Activated gamma-delta T cell treated with Interleukin-2 at 50 U/mL for 16 hours (primary cell): ENCODE measurements around the gene AICDA.
"Not testable (repeated sequence)": the region's sequence is repeated elsewhere in the genome, so short reads cannot be mapped to it uniquely, and the experiment has no call there.

Experiments
- DNase-seq: peaks from one replicate; pipeline ENCODE4 v3.0.0-alpha.2; 2020

AICDA gene

DNA sequence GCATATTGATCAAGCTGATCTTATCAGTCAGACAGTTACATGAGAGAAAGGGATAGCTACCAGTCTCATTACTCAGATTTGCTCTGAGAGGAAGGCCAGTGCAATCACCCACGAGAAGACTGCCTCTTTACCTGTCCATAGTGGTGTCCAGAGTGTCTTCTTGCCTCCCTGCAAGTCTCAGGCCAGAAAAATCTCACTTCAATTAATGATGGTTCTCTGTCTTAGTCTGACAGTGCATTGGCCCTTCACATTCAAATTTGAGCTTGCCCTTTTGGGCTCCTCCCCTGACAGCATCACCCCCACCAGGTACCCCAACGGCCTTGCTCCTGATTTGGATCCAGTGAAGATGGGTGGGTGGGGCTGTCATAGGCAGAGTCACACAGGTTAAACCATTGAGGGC lies at the start of gene AICDA:
Gene AICDA, minus strand, starts transcription at position 231 of the 400 bp plus-strand sequence. Its CDS starts 92 bp downstream, at position 139.
- DNase-seq: no peak

DNA sequence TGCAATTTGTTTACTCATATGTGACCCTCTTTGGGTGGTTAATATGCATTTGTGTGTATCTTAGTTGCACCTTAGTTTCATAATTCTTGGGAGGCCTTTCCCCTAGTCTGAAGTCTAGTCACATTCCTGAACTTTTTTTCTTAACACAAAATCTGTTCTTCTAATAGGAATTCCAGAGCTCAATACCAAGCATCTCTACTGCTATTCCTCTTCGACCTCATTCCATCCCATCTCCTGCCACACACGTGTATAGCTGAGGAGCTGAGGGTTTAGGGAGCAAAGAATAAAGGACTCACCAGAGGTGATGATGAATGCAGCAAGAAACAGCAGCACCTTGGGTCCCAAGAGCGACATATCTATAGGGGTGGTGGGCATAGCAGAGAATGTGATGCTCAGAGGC lies 49.1 kb upstream of the AICDA start:
- DNase-seq: no peak

DNA sequence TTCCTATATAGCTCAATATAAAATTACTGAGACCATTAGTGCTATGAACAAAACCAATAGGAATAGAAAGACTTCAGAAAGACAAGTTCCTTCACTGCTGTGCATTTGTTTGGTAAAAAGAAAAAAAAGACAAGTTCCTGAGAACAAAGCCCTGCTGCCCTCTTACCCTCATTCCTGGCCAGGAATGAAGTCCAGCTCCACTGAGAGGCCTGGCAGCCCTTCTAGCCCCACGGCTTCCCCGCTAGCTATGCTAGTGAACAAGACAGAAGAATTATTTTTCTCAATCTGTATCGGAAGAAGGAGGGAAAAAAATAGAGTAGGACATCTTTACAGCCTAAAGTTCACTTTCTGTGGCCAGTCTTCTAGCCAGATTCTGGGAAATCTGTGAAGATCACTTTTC lies 48.4 kb upstream of the AICDA start:
- DNase-seq: no peak

DNA sequence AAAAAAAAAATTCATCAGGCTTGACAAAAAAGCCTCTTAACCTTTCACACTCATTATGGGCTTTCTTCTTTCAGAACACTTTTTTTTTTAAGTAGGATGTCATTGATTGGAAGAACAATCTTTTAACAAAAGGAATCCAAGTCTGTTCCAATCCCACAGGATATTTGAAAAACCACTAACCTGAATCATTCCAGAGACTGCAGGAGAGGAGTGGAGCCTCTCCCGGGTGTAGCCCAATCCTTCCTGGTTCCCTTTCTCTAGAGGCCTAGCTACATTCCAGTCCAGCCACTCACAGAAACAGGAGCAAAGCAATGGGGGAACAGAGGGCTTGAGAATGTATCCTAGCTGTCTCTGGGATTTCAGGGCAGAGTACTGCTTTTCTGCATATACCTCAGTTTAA lies 45.7 kb upstream of the AICDA start:
- DNase-seq: no peak

DNA sequence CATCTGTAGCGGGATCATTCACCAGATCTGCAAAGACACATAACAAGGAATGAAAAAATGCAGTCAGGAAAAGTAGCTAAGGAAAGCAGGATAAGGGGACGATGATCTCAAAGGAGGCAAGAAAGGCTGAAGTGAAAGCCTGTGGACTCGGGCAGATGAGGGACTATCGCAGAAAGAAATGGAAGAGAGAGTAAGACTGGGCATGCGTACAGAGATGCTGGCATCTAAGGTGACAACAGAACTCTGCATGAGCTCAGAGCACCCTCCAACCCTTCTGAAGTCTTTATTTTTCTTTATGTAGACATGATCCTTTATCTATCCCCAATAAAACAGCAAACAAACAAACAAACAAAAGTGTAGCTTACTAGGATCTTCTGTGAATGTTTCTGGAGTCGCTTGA lies 42.8 kb upstream of the AICDA start:
- DNase-seq: no peak

DNA sequence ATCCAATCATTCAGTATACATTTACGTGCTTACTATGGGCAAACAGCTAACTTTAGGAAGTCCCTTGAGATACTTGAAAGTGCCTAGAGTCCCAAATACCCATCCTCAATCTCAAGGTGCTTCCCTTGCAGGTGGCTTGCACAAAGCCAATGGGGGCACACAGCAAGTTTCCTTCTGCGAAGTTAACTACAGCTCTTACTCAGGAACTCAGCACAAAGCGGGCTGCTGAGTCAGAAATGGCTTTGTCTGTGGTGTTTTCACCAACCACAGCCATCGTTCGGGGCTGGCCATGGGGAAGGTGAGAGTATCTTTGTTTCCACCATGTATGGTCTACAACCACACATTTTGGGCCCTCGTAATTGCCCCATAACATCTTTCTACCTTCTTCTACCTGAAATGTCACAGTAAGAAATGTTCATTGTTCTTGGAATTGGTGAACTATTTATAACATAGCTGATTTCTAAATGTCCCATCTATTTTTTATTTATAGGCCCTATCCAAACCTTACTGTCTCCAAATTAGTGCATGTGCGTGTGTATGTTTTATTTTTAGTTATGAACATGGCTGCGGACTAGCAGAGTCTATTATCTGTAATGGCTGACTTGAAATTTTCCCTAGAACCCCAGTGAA lies 36.0 kb upstream of the AICDA start:
- DNase-seq: peak; percentile 48

DNA sequence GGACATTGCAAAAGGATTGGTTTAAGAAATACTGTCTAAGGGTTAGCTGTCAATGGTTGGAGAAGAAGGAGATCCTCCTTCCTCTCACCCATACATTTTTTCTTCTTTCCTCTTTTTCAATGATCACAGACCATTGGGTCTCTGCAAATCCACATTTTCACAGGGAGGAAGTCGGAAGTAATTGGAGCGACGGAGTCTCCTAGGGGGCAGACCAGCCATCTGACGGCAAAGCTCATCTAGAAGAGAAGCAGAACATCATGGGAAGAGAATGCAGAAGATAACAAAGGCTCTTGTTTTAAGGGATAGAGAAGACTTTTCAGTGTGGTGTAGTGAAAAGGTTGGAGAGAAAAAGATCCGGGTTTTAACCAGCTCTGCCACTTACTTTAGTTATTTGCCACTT lies 35.3 kb upstream of the AICDA start:
- DNase-seq: no peak

DNA sequence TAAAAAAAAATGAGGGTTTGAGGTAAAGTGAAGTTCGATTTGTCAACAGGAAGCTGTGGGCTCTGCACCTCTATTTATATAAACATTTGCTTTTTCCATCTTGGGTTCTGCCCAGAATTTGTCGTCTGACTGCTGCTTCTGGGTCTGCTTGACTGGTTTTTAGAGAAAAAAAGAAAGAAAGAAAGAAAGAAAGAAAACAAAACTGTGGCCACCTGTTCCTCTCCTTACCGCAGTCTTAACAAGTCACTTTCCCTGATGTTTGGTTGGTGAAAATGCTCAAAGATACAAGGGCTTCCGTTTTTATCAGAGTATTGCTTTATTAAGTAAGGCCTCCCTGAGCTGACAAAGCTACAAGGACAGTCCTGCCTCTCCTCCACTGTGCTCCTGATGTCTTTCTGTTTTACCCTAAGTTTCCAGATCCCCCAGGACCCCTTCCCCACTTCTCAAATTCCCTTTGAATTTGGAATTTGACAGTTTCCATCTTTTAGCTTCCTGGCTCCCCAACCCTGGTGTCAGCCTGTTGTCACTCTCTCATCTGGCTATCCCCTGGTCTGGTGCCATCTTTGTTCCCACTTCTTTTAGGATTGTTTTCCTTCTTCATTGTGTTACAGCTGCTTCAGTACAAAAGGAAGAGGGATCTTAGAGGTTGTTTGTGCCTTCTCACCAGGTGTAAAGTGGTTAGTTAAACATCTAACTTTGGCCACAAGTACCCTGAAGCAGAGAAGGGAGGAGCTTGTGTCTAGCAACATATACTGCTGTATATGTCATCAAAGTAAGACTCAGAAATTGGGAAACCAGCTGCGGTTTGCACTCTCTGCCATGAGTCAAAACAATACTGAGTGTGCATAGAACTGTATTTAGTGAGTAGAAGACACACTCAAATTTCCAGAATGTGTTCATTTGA lies 31.9 kb upstream of the AICDA start:
- peak; percentile 46 for DNase-seq

DNA sequence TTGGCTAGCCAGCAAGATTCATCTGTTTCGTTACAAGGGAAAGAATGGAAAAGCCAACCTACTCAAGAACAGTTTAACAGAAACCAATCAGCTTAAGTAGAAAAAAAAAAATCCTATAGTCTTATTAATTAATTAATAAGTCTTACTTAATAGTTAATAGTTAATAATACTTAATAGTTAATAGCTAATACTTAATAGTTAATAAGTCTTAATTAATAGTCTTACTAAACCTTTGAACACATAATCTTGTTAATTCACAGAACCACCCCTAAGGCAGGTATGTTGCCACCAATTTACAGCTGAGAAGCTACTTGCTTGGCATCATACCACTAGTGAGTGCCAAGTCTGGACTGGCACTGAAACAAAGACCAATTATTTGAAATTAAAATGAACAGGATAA lies 30.1 kb upstream of the AICDA start:
- no peak for DNase-seq

DNA sequence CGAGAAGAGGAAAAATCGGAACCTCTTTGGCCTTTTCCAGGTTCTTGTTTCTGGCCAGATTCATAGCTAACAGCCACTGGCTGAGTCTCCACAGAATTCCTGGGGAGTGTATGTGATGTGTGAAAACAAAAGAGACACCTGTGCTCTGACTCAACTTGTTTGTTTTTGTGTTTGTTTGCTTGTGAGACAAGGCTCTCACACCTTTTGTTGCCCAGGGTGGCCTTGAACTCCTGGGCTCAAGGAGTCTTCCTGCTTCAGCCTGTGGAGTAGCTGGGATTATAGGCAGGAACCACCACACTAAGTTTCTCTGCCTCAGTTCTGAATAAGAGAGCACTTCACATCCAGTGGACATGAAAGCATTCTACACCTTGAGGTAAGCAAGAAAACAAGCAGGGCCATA lies 27.3 kb upstream of the AICDA start:
- no peak for DNase-seq

DNA sequence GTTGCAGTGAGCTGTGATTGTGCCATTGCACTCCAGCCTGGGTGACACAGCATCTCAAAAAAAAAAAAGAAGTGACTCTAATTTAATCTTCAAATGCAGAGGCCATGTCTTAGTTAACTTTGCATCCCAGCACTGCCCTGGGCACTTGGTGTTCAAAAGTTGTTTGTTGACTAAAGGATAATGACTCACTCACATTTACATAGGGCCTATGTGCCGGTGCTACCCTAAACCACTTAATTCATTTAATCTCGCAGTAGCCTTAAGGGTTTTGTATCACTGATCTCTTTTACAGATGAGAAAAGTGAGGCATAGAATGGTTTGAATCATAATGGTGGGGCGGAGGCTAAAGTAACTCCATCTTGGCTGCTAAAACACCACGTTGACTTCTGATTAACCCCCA lies 26.3 kb upstream of the AICDA start:
- no peak for DNase-seq

DNA sequence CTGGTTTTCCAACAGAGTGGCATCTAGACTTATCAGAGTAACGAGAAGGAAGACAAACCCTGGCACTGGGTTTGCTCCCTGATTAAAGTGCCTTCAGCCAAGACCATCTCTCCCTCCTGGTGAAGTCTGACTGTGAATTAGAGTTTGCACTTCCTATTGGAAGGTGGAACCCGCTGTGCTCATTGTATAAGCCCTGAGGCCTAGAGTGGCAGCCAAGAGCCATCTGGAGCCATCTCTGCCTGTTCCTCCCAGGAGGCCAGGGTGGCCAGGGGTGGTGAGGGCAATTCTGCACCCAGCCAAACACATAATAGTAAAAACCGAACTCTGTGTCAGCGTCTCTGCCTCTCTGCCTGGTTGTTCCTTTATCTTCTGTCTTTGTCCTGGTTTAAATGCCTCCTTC lies 25.0 kb upstream of the AICDA start:
- DNase-seq: no peak

DNA sequence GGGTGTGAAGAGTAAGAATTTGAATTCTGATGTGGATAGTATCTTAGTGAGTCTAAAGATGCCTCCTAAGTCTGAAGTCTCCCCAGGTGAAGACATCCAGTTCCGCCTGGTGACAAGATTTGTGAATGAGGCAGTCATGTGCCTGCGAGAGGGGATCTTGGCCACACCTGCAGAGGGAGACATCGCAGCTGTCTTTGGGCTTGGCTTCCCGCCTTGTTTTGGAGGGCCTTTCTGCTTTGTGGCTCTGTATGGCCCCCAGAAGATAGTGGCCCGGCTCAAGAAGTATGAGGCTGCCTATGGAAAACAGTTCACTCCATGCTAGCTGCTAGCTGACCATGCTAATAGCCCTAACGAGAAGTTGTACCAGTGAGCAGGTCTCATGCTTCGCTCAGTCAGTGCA lies 24.6 kb upstream of the AICDA start:
- DNase-seq: no peak

DNA sequence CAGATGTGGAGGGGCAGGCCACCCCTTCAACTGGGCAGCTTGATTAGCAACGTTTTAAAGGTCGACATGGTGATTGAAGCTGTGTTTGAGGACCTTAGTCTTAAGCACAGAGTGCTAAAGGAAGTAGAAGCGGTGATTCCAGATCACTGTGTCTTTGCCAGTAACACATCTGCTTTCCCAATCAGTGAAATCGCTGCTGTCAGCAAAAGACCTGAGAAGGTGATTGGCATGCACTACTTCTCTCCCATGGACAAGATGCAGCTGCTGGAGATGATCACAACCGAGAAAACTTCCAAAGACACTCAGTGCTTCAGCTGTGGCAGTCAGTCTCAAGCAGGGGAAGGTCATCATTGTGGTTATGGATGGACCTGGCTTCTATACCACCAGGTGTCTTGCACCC lies 23.9 kb upstream of the AICDA start:
- DNase-seq: no peak

DNA sequence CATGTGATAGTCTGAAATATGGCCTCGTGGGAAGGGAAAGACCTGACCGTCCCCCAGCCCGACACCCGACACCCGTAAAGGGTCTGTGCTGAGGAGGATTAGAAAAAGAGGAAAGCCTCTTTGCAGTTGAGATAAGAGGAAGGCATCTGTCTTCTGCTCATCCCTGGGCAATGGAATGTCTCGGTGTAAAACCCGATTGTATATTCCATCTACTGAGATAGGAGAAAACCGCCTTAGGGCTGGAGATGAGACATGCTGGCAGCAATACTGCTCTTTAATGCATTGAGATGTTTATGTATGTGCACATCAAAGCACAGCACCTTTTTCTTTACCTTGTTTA lies 23.3 kb upstream of the AICDA start:
- not testable (repeated sequence) for DNase-seq

DNA sequence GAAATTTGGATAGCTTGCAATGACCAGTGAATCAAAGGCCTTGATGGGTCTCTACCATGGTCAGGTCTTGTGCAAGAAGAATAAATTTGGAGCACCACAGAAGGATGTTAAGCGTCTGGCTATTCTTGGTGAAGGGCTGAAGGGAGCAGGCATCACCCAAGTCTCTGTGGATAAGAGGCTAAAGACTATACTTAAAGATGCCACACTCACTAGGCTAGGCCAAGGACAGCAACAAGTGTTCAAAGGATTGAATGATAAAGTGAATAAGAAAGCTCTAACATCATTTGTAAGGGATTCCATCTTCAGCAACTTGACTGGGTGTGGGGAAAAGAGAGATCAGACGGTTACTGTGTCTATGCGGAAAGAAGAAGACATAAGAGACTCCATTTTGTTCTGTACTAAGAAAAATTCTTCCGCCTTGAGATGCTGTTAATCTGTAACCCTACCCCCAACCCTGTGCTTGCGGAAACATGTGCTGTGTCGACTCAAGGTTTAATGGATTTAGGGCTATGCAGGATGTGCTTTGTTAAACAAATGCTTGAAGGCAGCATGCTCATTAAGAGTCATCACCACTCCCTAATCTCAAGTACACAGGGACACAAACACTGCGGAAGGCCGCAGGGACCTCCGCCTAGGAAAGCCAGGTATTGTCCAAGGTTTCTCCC lies 22.8 kb upstream of the AICDA start:
- not testable (repeated sequence) for DNase-seq

DNA sequence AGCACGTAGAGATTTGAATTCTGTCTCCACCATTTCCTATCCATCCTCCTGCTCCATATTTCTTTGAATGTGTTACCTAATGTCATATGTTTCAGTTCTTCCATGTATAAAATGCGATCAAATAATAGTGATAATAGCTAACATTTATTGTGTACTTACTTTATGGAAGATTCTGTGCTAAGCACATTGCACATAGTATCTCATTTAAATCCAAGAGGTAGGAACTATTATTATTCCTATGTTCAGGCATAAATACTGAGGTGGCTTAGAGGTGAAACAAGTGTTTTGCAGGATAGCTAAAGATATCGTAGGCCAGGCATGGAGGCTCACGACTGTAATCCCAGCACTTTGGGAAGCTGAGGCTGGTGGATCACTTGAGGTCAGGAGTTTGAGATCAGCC lies 17.5 kb upstream of the AICDA start:
- DNase-seq: no peak

DNA sequence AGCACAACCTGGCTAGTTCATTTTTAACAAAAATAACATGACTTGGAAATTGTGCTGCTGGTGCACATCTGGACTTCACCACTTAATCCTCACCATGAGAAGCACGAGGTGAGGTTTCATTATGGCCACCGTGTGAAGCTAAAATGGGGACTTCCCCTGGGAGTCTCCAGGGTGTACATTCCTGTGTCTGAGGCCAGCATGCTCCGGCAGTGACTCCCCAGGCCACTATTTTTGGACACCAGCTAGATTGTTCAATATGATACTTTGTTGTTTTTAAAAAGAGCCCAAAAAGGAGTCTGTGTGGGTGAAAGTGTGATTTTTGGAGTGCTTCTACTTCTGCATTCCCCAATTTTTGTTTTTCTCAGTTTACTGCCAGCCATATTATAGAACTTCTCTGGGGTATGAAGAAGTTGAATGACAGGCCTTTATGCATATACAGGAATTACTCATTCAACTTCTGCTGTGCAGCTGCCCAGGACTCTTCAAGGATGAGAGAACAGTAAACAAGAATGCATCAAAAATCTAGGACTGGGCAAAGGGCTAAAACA lies 16.9 kb upstream of the AICDA start:
- no peak for DNase-seq

DNA sequence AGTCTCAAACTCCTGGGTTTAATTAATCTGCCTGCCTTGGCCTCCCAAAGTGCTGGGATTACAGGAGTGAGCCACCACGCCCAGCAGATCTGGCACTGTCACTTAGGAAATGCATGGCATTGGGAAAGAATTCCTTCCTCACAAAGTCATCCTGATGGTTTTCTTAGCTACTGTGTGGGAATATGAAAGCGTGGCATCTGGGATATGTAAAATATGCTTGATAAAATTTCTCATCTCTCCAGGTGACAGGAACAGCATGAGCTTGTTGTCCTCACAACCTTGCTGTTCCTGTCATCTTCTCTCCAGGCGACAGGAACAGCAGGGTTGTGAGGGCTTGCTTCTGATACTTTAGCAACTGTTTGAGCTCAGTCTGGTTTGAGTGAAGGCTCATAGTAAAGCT lies 16.1 kb upstream of the AICDA start:
- no peak for DNase-seq

DNA sequence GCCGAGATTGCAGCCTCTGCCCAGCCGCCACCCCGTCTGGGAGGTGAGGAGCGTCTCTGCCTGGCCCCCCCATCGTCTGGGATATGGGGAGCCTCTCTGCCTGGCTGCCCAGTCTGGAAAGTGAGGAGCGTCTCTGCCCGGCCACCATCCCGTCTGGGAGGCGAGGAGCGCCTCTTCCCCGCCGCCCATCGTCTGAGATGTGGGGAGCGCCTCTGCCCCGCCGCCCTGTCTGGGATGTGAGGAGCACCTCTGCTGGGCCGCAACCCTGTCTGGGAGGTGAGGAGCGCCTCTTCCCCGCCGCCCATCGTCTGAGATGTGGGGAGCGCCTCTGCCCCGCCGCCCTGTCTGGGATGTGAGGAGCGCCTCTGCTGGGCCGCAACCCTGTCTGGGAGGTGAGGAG lies 12.1 kb upstream of the AICDA start:
- not testable (repeated sequence) for DNase-seq

DNA sequence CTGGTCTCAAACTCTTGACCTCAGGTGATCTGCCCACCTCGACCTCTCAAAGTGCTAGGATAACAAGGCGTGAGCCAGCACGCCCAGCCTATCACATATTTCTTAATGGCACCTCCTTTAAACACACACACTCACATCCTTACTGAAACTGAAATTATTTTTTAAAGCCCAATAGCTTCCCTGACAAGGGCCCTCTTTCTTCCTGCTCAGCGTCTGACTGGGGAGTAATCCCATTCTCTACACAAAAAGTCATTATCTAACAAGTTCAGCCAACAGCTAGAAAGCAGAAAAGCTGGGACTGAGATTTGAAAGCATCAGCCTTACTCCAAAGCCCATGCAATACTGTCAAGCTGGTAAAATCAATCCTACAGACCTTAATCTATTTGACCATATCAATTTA lies 10.0 kb upstream of the AICDA start:
- no peak for DNase-seq

DNA sequence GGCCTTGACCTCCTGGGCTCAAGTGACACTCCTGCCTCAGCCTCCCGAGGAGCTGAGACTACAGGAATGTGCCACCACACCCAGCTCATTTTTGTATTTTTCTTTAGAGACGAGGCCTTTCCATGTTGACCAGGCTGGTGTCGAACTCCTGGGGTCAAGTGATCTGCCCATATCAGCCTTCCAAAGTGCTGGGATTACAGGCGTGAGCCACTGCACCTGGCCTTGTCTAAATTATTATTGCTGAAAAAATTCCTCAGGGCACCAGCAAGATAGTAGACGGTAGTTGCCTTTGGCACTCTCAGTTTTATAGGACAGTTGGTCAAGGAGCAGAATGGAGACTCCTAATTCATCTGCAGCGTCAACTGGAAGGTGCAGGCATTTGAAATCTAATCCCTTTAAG lies 2.5 kb upstream of the AICDA start:
- no peak for DNase-seq

DNA sequence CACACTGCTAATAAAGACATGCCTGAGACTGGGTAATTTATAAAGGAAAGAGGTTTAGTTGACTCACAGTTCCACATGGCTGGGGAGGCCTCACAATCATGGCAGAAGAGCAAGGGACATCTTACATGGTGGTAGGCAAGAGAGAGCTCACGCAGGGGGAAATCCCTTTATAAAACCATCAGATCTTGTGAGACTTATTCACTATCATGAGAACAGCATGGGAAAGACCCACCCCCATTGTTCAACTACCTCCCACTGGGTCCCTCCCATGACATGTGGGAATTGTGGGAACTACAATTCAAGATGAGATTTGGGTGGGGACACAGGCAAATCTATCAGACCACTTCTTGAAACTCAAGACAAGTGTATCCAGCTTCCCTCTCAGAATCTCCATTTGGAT lies 1.2 kb upstream of the AICDA start:
- not testable (repeated sequence) for DNase-seq

DNA sequence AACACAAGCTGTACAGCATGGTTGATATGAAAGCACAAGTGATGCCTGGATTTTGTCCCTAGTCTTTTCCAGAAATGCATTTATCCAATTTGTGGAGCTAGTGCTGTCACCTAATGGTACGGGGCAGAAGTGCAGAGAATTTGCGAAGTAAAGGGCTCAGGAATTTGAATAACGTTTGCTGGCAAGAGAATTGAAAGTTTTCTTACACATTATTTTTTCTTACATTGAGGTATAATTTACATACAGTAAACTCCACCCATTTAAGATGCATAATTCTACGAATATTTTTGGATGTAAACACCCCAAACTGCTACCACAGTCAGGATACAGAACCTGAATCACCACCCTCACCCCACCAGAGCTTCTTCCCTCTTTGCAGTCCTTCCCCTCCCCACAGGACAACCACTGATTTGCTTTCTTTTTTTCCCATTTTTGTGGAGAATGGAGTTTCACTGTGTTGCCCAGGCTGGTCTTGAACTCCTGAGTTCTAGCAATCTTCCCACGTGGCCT lies 3.5 kb downstream of the AICDA start:
- DNase-seq: no peak
